ENCODE measurements around the gene MBOAT1. TPM values are rescaled to one million over a fixed set of nuclear protein-coding genes. Genes with fewer than 3 reads are reported as not detected.
"Not testable (repeated sequence)": the region's sequence is repeated elsewhere in the genome, so short reads cannot be mapped to it uniquely, and the experiment has no call there.

The MBOAT1 gene
- total RNA-seq, 2 experiments from 2014 or later: 5.4 to 6.4 TPM

GRCh38 chr6:20182926-20183521 lies 29.2 kb downstream of the MBOAT1 start:
- ATAC-seq (no peak), DNase-seq (no peak)
- ChIA-PET CTCF (no interaction called here), POLR2A (interaction anchor here (1.1 kb wide), 1 partner anchor 17 kb away, joined by 3 read pairs; no protein-coding TSS in a partner anchor)
- Mint-ChIP-seq H3K36me3 (ENCODE audit: low read depth) (peaks cover 8% of the 10 kb centered on the region), H3K4me3 (no peak overlapping the region), H3K27ac (no peak overlapping the region), H3K27me3 (no peaks in the 10 kb centered on the region), H3K9me3 (no peaks in the 10 kb centered on the region), H3K4me1 (ENCODE audit: low read depth) (peaks cover 2% of the 10 kb centered on the region)
- intact Hi-C loops (cut with micrococcal nuclease): no loop called here
- TF ChIP-seq, protein P1, sequence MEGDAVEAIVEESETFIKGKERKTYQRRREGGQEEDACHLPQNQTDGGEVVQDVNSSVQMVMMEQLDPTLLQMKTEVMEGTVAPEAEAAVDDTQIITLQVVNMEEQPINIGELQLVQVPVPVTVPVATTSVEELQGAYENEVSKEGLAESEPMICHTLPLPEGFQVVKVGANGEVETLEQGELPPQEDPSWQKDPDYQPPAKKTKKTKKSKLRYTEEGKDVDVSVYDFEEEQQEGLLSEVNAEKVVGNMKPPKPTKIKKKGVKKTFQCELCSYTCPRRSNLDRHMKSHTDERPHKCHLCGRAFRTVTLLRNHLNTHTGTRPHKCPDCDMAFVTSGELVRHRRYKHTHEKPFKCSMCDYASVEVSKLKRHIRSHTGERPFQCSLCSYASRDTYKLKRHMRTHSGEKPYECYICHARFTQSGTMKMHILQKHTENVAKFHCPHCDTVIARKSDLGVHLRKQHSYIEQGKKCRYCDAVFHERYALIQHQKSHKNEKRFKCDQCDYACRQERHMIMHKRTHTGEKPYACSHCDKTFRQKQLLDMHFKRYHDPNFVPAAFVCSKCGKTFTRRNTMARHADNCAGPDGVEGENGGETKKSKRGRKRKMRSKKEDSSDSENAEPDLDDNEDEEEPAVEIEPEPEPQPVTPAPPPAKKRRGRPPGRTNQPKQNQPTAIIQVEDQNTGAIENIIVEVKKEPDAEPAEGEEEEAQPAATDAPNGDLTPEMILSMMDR (IDR thresholded peaks at IDR 0.05): no peak

DNA sequence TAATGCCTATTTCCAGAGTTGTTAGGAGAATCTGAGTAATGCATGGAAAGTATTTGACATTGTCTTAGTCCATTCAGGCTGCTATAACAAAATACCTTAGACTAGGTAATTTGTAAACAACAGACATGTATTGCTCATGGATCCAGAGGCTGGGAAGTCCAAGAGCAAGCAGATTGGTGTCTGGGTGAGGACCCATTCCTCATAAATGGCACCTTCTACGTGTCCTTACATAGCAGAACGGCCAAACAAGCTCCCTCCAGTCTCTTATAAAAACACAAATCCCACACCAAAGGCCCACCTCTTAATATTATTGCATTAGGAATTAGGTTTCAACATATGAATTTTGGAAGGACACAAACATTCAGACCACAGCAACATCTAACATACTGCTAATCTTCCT lies 30.2 kb downstream of the MBOAT1 start:
- Mint-ChIP-seq H3K36me3 (ENCODE audit: low read depth) (peaks cover 8% of the 10 kb centered on the region), H3K4me1 (ENCODE audit: low read depth) (peaks cover 2% of the 10 kb centered on the region), H3K9me3 (no peaks in the 10 kb centered on the region), H3K27me3 (no peaks in the 10 kb centered on the region), H3K4me3 (no peak overlapping the region), H3K27ac (no peak overlapping the region)
- POLR2A ChIA-PET: no interaction called here
- ATAC-seq: no peak
- CTCF ChIA-PET: no interaction called here
- TF ChIP-seq, protein P1 (IDR thresholded peaks at IDR 0.05): no peak
- no peak for DNase-seq
- intact Hi-C loops (cut with micrococcal nuclease): no loop called here

DNA sequence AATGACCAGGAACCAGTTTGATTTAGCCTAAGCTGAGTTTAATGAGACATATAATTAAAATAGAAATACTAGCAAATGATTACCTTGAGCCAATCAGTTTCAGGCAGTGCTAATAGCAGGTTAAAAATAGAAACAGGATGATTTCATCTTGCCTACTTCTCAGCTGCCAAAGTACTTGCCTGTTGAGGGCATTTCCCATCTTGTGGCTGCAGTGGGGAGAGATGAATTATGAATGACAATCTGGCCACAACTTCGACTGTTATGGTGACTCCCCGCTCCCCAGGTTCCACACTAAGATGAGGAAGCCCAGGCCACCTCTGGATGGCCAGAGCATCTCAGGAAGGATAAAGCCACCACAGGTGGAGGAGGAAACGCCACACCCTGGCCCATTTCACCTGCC lies 31.3 kb downstream of the MBOAT1 start:
- Mint-ChIP-seq H3K4me1 (ENCODE audit: low read depth) (peaks cover 2% of the 10 kb centered on the region), H3K27me3 (no peaks in the 10 kb centered on the region), H3K4me3 (no peak overlapping the region), H3K9me3 (no peaks in the 10 kb centered on the region), H3K27ac (no peak overlapping the region), H3K36me3 (ENCODE audit: low read depth) (peaks cover 5% of the 10 kb centered on the region)
- no peak for DNase-seq
- ChIA-PET POLR2A (no interaction called here), CTCF (no interaction called here)
- TF ChIP-seq, protein P1 (IDR thresholded peaks at IDR 0.05): no peak
- no peak for ATAC-seq
- intact Hi-C loops (cut with micrococcal nuclease): no loop called here

DNA sequence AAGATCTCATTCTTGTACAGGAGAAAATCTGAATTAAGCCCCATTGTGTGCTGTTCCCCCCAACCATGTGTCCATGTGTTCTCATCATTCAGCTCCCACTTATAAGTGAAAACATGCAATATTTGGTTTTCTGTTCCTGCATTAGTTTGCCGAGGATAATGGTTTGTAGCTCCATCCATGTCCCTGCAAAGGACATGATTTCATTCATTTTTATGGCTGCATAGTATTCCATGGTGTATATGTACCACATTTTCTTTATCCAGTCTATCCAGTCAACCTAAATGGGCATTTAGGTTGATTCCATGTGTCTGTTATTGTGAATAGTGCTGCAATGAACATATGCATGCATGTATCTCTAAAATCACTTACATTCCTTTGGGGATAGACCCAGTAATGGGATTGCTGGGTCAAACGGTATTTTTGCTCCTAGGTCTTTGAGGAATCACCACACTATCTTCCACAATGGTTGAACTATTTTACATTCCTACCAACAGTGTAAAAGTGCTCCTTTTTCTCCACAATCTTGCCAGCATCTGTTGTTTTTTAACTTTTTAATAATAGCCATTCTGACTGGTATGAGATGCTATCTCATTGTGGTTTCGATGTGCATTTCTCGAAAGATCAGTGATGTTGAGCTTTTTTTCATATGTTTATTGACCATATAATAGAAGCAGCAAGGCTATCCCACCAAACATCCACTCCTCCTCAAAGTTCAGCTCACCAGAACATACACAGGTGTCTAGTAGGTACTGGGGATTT lies 32.8 kb downstream of the MBOAT1 start:
- POLR2A ChIA-PET: interaction anchor here (1.4 kb wide), 1 partner anchor 9 kb away, joined by 3 read pairs; no protein-coding TSS in a partner anchor
- H3K4me1 Mint-ChIP-seq (ENCODE audit: low read depth); intact Hi-C loops (cut with micrococcal nuclease); H3K4me3 Mint-ChIP-seq; CTCF ChIA-PET; H3K36me3 Mint-ChIP-seq (ENCODE audit: low read depth); H3K27ac Mint-ChIP-seq; ATAC-seq; H3K27me3 Mint-ChIP-seq; H3K9me3 Mint-ChIP-seq; DNase-seq: not testable (repeated sequence)

- Mint-ChIP-seq H3K27me3 (no peaks in the 10 kb centered on the region), H3K4me1 (ENCODE audit: low read depth) (peaks cover 14% of the 10 kb centered on the region), H3K4me3 (no peak overlapping the region), H3K27ac (no peak overlapping the region), H3K36me3 (ENCODE audit: low read depth) (peaks cover 4% of the 10 kb centered on the region), H3K9me3 (no peaks in the 10 kb centered on the region)
- no peak for ATAC-seq
- TF ChIP-seq, protein P1 (IDR thresholded peaks at IDR 0.05): no peak
- POLR2A ChIA-PET: no interaction called here
- no peak for DNase-seq
- intact Hi-C loops (cut with micrococcal nuclease): no loop called here
- CTCF ChIA-PET: no interaction called here
Observed at GRCh38 chr6:20178327-20178726, 33.9 kb downstream of the MBOAT1 start.
